Measurements from ENCODE around the gene RIPPLY3. TPM values are rescaled to one million over a fixed set of nuclear protein-coding genes. Genes with fewer than 3 reads are reported as not detected.

Gene RIPPLY3
- total and polyA plus RNA-seq, 4 donors: 0.08 to 0.21 (median 0.13) TPM; not detected in 1

GRCh38 chr21:36989699-36990507, 16.6 kb upstream of the RIPPLY3 start:
- peak overlapping the region; percentile 82 to 96 for H3K27ac ChIP-seq (ENCODE audit: low read depth in 1 of 2, low read length in 2 of 2)
- H3K36me3 ChIP-seq (ENCODE audit: control insufficient read depth in 4 of 4, insufficient read depth in 3 of 4, low read depth in 1 of 4, low read length in 3 of 4): no peaks in the 10 kb centered on the region
- no peaks in the 10 kb centered on the region for H3K9me3 ChIP-seq (ENCODE audit: control insufficient read depth in 4 of 4, low read length in 3 of 4)
- H3K4me1 ChIP-seq (ENCODE audit: control insufficient read depth in 4 of 4, insufficient read depth in 4 of 4, low read length in 3 of 4): peaks cover 4 to 17% (median 11%) of the 10 kb centered on the region in 4 donors
- WGBS: 2% methylated on average over 97 of the region's 97 CpGs
- TF ChIP-seq MAX (IDR thresholded peaks at IDR 0.05): no peak
- peak; percentile 13 for TF ChIP-seq SP1 (IDR thresholded peaks at IDR 0.05)
- TF ChIP-seq RXRA (IDR thresholded peaks at IDR 0.05): peak in 1 of 2 donors; percentile 13
- no peak for TF ChIP-seq ZBTB33 (IDR thresholded peaks at IDR 0.05)
- TF ChIP-seq FOXA1 (IDR thresholded peaks at IDR 0.05): no peak
- no peak for TF ChIP-seq HNF4G (IDR thresholded peaks at IDR 0.05)
- no peak for TF ChIP-seq ATF3 (IDR thresholded peaks at IDR 0.05)
- TF ChIP-seq NR2F2 (IDR thresholded peaks at IDR 0.05): no peak
- TF ChIP-seq CTCF (IDR thresholded peaks at IDR 0.05; ENCODE audit: low read depth, low read length, missing input control): peak; percentile 70
- TF ChIP-seq HNF4A (conservative IDR thresholded peaks at IDR 0.05): no peak
- TF ChIP-seq JUND (IDR thresholded peaks at IDR 0.05): no peak
- TF ChIP-seq FOXA2 (IDR thresholded peaks at IDR 0.05): no peak
- peak; percentile 77 to 91 for TF ChIP-seq EGR1 (IDR thresholded peaks at IDR 0.05; ENCODE audit: low read depth in 2 of 2)
- peak in 1 of 2 donors; percentile 31 for TF ChIP-seq RAD21 (IDR thresholded peaks at IDR 0.05)
- no peak for TF ChIP-seq TAF1 (conservative IDR thresholded peaks at IDR 0.05)
- TF ChIP-seq YY1 (IDR thresholded peaks at IDR 0.05): no peak
- TF ChIP-seq REST (IDR thresholded peaks at IDR 0.05): no peak
- peak in 1 of 2 donors; percentile 69 for TF ChIP-seq GABPA (IDR thresholded peaks at IDR 0.05 in 1 of 2, conservative IDR thresholded peaks at IDR 0.05 in 1 of 2)
- peak overlapping the region in 2 of 3 donors; percentile 49 to 66 for H3K4me3 ChIP-seq (ENCODE audit: low read depth in 1 of 3, low read length in 3 of 3)
- H3K9ac ChIP-seq (ENCODE audit: low read depth in 1 of 2, low read length in 2 of 2): peak overlapping the region; percentile 11 to 61
- peak; percentile 93 for DNase-seq (ENCODE audit: low spot score)
- peaks cover 0 to 2% (median 0%) of the 10 kb centered on the region in 4 donors for H3K27me3 ChIP-seq (ENCODE audit: control insufficient read depth in 4 of 4, insufficient read depth in 4 of 4, low read length in 3 of 4)
